ENCODE results near the gene CDC14B. TPM values are rescaled to one million over a fixed set of nuclear protein-coding genes. Genes with fewer than 3 reads are reported as not detected.
A peak's percentile ranks its signal among the peaks of the same experiment; 100 is the strongest.
"Not testable (repeated sequence)": the region's sequence is repeated elsewhere in the genome, so short reads cannot be mapped to it uniquely, and the experiment has no call there.

Gene CDC14B
- total RNA-seq, 2 experiments from 2014 or later = 1.1 to 4.8 TPM

- CTCF ChIA-PET = interaction anchor here (1.2 to 2.1 kb wide), 3 partner anchors 17 to 322 kb away, joined by 4 to 10 read pairs (median 5); no protein-coding TSS in a partner anchor
- DNase-seq = no peak
- peaks cover 7% of the 10 kb centered on the region for H3K4me1 Mint-ChIP-seq
- H3K27ac Mint-ChIP-seq = no peak overlapping the region
- no peaks in the 10 kb centered on the region for H3K27me3 Mint-ChIP-seq
- no peaks in the 10 kb centered on the region for H3K9me3 Mint-ChIP-seq (ENCODE audit: low read depth)
- H3K36me3 Mint-ChIP-seq = peaks cover 20% of the 10 kb centered on the region
- no peak overlapping the region for H3K4me3 Mint-ChIP-seq
- ATAC-seq = no peak
These were observed 30.1 kb upstream of the CDC14B start for GRCh38 chr9:96649620-96650324.

- ATAC-seq (no peak), DNase-seq (no peak)
- Mint-ChIP-seq H3K4me1 (no peaks in the 10 kb centered on the region), H3K9me3 (ENCODE audit: low read depth) (no peaks in the 10 kb centered on the region), H3K27ac (no peak overlapping the region), H3K36me3 (peaks cover 23% of the 10 kb centered on the region), H3K4me3 (no peak overlapping the region), H3K27me3 (no peaks in the 10 kb centered on the region)
- CTCF ChIA-PET = interaction anchor here (1.2 kb wide), 1 partner anchor 20 kb away, joined by 3 read pairs; no protein-coding TSS in a partner anchor
These were observed 26.7 kb upstream of the CDC14B start for GRCh38 chr9:96646081-96646991.

GRCh38 chr9:96644137-96644536, 24.5 kb upstream of the CDC14B start:
- no peaks in the 10 kb centered on the region for H3K27me3 Mint-ChIP-seq
- no peaks in the 10 kb centered on the region for H3K4me1 Mint-ChIP-seq
- CTCF ChIA-PET = interaction anchor here (1.1 kb wide), 1 partner anchor 317 kb away, joined by 3 read pairs; no protein-coding TSS in a partner anchor
- ATAC-seq (no peak), DNase-seq (no peak)
- no peak overlapping the region for H3K27ac Mint-ChIP-seq
- no peak overlapping the region for H3K4me3 Mint-ChIP-seq
- H3K9me3 Mint-ChIP-seq (ENCODE audit: low read depth) = no peaks in the 10 kb centered on the region
- peaks cover 23% of the 10 kb centered on the region for H3K36me3 Mint-ChIP-seq

- DNase-seq = no peak
- Mint-ChIP-seq H3K4me1 (no peaks in the 10 kb centered on the region), H3K36me3 (peaks cover 19% of the 10 kb centered on the region), H3K27ac (no peak overlapping the region), H3K4me3 (no peak overlapping the region), H3K9me3 (ENCODE audit: low read depth) (no peaks in the 10 kb centered on the region), H3K27me3 (peaks cover 3% of the 10 kb centered on the region)
- ATAC-seq = no peak
- CTCF ChIA-PET = interaction anchor here (0.7 to 1.4 kb wide), 2 partner anchors 14 to 163 kb away, joined by 3 read pairs; no protein-coding TSS in a partner anchor
These were observed 21.9 kb upstream of the CDC14B start for GRCh38 chr9:96641514-96641913.

GRCh38 chr9:96638606-96639364, 19.1 kb upstream of the CDC14B start:
- no peaks in the 10 kb centered on the region for H3K9me3 Mint-ChIP-seq (ENCODE audit: low read depth)
- no peak overlapping the region for H3K27ac Mint-ChIP-seq
- DNase-seq (no peak), ATAC-seq (no peak)
- no peak overlapping the region for H3K4me3 Mint-ChIP-seq
- CTCF ChIA-PET = no interaction called here
- H3K4me1 Mint-ChIP-seq = no peaks in the 10 kb centered on the region
- peaks cover 13% of the 10 kb centered on the region for H3K27me3 Mint-ChIP-seq
- H3K36me3 Mint-ChIP-seq = peaks cover 5% of the 10 kb centered on the region

- Mint-ChIP-seq H3K4me3 (no peak overlapping the region), H3K27me3 (peaks cover 19% of the 10 kb centered on the region), H3K36me3 (peaks cover 1% of the 10 kb centered on the region), H3K27ac (no peak overlapping the region), H3K9me3 (ENCODE audit: low read depth) (no peaks in the 10 kb centered on the region), H3K4me1 (no peaks in the 10 kb centered on the region)
- DNase-seq = no peak
- ATAC-seq = no peak
- CTCF ChIA-PET = interaction anchor here (1.2 to 1.4 kb wide), 2 partner anchors 194 to 319 kb away, joined by 3 to 4 read pairs; no protein-coding TSS in a partner anchor
These were observed 16.7 kb upstream of the CDC14B start for GRCh38 chr9:96636368-96636767.

GRCh38 chr9:96633579-96633978, 13.9 kb upstream of the CDC14B start:
- H3K4me3 Mint-ChIP-seq; DNase-seq; H3K9me3 Mint-ChIP-seq (ENCODE audit: low read depth); CTCF ChIA-PET; H3K4me1 Mint-ChIP-seq; H3K36me3 Mint-ChIP-seq; ATAC-seq; H3K27ac Mint-ChIP-seq: not testable (repeated sequence)
- peaks cover 31% of the 10 kb centered on the region for H3K27me3 Mint-ChIP-seq

- CTCF ChIA-PET = no interaction called here
- Mint-ChIP-seq H3K4me1 (no peaks in the 10 kb centered on the region), H3K4me3 (no peak overlapping the region), H3K27me3 (peaks cover 17% of the 10 kb centered on the region), H3K27ac (no peak overlapping the region), H3K9me3 (ENCODE audit: low read depth) (no peaks in the 10 kb centered on the region), H3K36me3 (no peaks in the 10 kb centered on the region)
- DNase-seq (no peak), ATAC-seq (no peak)
These were observed 7.3 kb upstream of the CDC14B start for GRCh38 chr9:96626912-96627311.

- H3K4me1 Mint-ChIP-seq = peaks cover 7% of the 10 kb centered on the region
- H3K36me3 Mint-ChIP-seq = no peaks in the 10 kb centered on the region
- H3K9me3 Mint-ChIP-seq (ENCODE audit: low read depth) = no peaks in the 10 kb centered on the region
- CTCF ChIA-PET = interaction anchor here (1.3 kb wide), 1 partner anchor 10 kb away, joined by 3 read pairs; no protein-coding TSS in a partner anchor
- no peak overlapping the region for H3K4me3 Mint-ChIP-seq
- no peak for ATAC-seq
- peaks cover 41% of the 10 kb centered on the region for H3K27me3 Mint-ChIP-seq
- no peak overlapping the region for H3K27ac Mint-ChIP-seq
- DNase-seq = no peak
These were observed 2.0 kb upstream of the CDC14B start for GRCh38 chr9:96621618-96622017.

GRCh38 chr9:96620832-96621269, 1.2 kb upstream of the CDC14B start:
- no peaks in the 10 kb centered on the region for H3K9me3 Mint-ChIP-seq (ENCODE audit: low read depth)

GRCh38 chr9:96620181-96620514, 505 bp upstream of the CDC14B start:
- H3K9me3 Mint-ChIP-seq (ENCODE audit: low read depth) = no peaks in the 10 kb centered on the region
- H3K4me1 Mint-ChIP-seq = peaks cover 7% of the 10 kb centered on the region
- H3K27me3 Mint-ChIP-seq = peaks cover 48% of the 10 kb centered on the region
- DNase-seq (no peak), ATAC-seq (no peak)
- peak overlapping the region; percentile 63 for H3K4me3 Mint-ChIP-seq
- no peak overlapping the region for H3K27ac Mint-ChIP-seq
- CTCF ChIA-PET = no interaction called here
- H3K36me3 Mint-ChIP-seq = no peaks in the 10 kb centered on the region

More at GRCh38 chr9:96620832-96621269, 1.2 kb upstream of the CDC14B start:
- Mint-ChIP-seq H3K4me3 (no peak overlapping the region), H3K36me3 (no peaks in the 10 kb centered on the region), H3K4me1 (peaks cover 7% of the 10 kb centered on the region), H3K27me3 (peaks cover 44% of the 10 kb centered on the region), H3K27ac (no peak overlapping the region)
- ATAC-seq = no peak
- no peak for DNase-seq
- CTCF ChIA-PET = interaction anchor here (1.3 kb wide), 1 partner anchor 9 kb away, joined by 3 read pairs; no protein-coding TSS in a partner anchor

- Mint-ChIP-seq H3K9me3 (ENCODE audit: low read depth) (no peaks in the 10 kb centered on the region), H3K36me3 (no peaks in the 10 kb centered on the region), H3K27ac (no peak overlapping the region), H3K4me3 (no peak overlapping the region), H3K27me3 (peaks cover 53% of the 10 kb centered on the region), H3K4me1 (peaks cover 7% of the 10 kb centered on the region)
- CTCF ChIA-PET = interaction anchor here (1.1 kb wide), 1 partner anchor 52 kb away, joined by 3 read pairs; no protein-coding TSS in a partner anchor
- DNase-seq (no peak), ATAC-seq (peak; percentile 9)
These were observed 548 bp downstream of the CDC14B start for GRCh38 chr9:96619124-96619465.

All from activated CD8-positive, alpha-beta memory T cell treated with anti-CD3 and anti-CD28 coated beads, Interleukin-2, amount 10 ng/mL, durations not matched to agents 7 days and 5 days (primary cell).